NCI-H345 treated with DMSO at 0.1 percent for 48 hours (cell line): Measurements from ENCODE around the gene SHF.
"Not testable (repeated sequence)": the region's sequence is repeated elsewhere in the genome, so short reads cannot be mapped to it uniquely, and the experiment has no call there.

Experiments
- DNase-seq: peaks from one replicate; lab custom pipeline; 2025; ENCODE audit not compliant: unreplicated experiment; lab: John Stamatoyannopoulos, UW

SHF gene

DNA sequence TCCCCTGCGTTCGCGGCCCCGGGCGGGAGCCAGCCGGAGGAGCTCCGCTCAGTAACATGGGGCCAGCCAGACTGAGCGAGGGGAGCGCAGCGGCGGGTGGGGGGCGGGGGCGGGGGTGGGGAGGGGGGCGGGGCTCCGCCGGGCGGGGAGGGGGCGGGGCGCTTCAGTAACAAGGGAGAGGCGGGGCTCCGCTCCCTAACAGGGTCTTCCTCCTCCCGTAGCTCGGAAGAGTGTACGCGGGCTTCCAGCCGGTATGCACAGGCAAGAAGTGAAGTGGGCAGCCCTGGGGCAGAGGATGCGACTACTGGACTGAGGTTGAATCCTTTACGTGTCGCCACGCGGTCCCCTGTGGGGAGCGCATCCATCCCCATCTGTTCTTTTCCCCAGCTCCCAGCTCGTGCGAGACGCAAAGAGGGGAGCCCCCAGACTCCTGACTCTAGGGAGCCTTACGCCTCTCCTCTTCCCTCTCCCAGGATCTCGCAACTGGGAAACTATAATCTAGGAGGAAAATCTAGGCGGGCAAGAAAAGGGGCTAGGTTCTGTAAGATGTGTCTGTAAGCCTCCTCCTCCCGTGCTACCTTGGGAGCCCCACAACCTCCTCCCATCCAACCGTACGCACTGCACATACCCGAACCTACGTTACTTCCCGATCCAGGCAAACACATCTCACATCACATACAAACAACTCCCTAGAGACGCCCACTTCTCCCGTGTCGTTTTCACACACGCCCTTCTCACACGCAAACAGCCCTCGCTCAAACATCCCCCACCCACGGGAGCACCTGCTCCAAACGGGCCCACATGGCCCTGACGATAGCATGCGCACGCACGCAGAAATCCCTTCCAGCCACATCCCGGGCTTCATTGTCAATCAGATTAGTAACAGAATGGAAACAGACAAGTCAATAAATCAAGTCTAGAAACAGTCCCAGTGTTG, at the start of gene SHF:
Gene SHF (minus strand): TSS at position 73 of the 937 bp plus-strand sequence. CDS start 15 bp downstream, at position 58.
- peak; percentile 26 for DNase-seq

DNA sequence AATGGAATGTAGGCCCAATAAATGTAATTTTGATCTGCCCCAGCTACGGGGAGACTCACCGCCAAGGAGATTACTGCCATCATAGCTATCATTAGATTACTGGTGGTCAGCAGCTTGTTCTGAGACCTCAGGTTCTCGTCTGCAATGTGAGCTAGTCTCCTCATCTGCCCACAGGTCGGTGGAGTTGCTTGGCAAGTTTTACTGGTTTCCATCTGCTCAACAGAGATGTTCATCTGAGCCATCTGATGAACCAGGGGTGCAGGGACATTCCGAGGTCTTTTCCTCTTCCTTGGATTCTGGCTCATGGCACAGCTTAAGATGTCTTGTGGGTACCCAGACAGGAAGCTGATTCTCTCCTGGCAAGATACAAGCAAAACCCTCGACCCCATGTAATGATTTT, 49.0 kb upstream of the SHF start:
- DNase-seq = not testable (repeated sequence)

DNA sequence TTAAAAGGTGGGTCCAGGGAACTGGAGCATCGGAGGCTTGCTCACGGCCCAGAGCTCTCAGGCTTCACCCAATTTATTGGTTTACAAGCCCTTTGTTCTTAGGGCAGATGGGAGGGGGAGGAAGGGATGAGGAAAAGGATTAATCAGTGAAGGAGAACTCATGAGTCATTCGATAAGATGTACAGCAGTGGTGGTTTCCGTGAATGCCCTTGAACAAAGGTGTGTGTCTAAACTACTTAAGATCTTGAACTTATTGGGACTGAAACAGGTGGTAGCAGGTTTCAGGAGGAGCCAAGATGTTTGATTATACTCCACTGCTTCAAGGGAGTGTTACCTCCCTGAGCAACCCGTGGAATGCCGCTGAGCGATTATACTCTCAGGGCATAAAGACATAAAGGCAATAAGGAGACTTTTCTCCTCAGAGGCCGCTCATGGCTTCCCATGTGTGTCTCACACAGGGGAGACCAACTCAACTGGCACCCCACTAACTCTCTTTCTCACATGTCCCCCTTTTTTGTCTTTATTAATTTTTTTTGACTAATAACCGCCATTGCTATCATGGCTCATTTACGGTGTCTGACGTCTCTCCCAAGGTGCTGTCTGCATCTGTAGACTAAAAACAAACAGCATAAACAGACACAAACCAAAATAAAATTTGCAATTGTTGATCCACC, 46.9 kb upstream of the SHF start:
- DNase-seq = no peak

GRCh38 chr15:45231864-45232562, 44.2 kb upstream of the SHF start:
- DNase-seq = no peak

DNA sequence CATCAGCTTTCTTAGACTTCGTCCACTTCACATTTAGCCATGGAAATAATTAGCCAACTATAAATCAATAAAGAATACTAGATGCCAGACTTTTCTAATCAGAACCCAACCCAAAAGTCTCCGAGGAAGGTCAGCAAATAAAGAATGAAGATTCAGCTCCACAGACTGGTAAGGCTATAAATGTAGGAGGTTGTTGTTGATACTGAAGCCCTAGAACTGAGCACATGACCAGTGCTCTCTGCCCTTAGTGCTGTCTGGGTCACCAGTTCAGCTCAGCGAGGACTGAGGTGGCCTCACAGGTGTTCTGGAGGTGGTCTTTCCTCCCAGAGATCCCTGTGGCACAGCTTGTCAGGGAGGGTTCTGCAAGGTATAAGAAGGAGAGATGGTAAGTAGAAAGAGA, 43.4 kb upstream of the SHF start:
- DNase-seq = no peak

GRCh38 chr15:45230245-45230965, 42.6 kb upstream of the SHF start:
- no peak for DNase-seq

GRCh38 chr15:45228931-45229330, 41.2 kb upstream of the SHF start:
- no peak for DNase-seq

- DNase-seq = no peak
Measured at GRCh38 chr15:45225506-45226273, 37.9 kb upstream of the SHF start.

- DNase-seq = no peak
Measured at GRCh38 chr15:45224621-45225217, 37.0 kb upstream of the SHF start.

DNA sequence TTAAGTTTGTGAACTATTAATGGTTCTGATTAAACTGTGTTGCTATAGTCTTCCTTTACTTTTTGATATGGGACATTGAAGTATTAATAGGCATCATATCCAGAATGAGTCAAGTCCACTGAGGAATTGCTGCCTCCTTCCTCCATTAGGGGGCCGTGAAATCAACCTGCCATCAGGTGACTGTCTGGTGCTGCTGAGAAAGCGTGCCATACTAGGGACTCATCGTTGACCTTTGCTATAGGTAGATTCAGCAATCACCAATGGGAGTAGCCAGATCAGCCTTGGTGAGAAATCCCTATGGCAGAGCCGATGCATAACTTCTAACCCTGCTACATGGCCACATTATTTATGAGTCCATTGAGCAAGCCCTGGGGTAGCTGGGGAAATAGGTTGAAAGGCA, 34.2 kb upstream of the SHF start:
- no peak for DNase-seq

GRCh38 chr15:45221053-45221599, 33.4 kb upstream of the SHF start:
- no peak for DNase-seq

GRCh38 chr15:45212493-45212892, 24.7 kb upstream of the SHF start:
- DNase-seq = no peak

- peak; percentile 5 for DNase-seq
Measured at GRCh38 chr15:45205192-45205591, 17.4 kb upstream of the SHF start.

DNA sequence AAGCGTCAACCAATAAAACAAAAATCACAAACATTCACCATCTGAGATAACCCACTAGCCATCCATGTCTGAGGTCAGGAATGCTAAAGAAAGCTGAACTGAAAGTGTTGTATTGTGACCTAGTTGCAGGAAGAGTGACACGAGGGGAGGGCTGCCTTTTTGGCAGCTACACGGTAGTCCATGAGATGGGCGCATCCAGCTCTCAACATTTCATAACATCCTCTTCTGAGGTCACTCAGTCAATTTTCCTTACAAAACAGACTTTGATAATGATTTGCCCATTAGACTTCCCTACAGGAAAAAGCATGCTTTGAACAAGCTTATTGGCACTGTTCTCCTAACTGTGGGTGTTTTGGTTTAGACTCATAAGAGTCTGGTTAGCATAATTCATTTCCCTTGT, 15.4 kb upstream of the SHF start:
- no peak for DNase-seq

DNA sequence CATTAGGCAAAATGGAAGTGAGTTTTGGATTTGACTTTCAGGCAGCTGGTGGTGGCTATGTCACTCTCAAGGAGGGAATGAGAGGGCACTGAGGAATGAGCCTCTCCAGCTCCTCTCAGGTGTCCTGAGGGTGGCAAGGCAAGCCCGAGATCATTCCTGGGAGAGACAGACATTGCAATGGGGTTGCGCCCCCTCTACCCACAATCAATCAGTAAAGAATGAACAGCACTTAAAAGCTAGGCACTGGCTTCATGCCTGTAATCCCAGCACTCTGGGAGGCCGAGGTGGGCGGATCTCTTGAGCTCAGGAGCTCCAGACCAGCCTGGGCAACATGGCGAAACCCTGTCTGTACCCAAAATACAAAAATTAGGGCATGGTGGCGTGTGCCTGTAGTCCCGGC, 14.1 kb upstream of the SHF start:
- DNase-seq = no peak

DNA sequence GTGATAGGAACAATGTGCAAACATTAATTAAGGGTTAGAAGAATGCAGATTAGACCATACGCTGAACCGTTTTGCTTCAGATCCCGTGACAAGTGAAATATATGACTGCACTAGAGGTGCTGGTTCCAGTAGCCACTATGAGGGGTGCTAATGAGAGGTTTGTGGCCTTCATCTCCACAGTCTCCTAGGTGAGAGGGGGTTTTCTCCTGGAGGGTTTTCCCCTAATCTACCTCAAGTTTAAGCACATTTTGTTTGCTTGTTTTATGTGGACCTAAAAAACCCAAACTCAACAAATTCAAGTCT, 13.7 kb upstream of the SHF start:
- no peak for DNase-seq

GRCh38 chr15:45200799-45201556, 13.2 kb upstream of the SHF start:
- DNase-seq = peak; percentile 76

GRCh38 chr15:45200001-45200798, 12.4 kb upstream of the SHF start:
- DNase-seq = peak; percentile 76
